HepG2 (cell line): ENCODE measurements around the gene HMGN4. TPM values are rescaled to one million over a fixed set of nuclear protein-coding genes. Genes with fewer than 3 reads are reported as not detected.

Experiments
- E2F1 ChIP-seq: sonication (generic); formaldehyde crosslinking; IDR thresholded peaks from 2 replicates; pipeline ENCODE4 v1.5.0; 2020; ENCODE audit warnings: missing genetic modification reagents
- EHMT2 ChIP-seq: fragments of 200-600 bp; sonication (generic); IDR thresholded peaks from 2 replicates; pipeline ENCODE4 v1.7.0; 2017; ENCODE audit warnings: antibody characterized with exemption, low read depth, low read length, borderline replicate concordance
- ETV6 ChIP-seq: sonication (generic); formaldehyde crosslinking; conservative IDR thresholded peaks from 2 replicates; pipeline ENCODE4 v1.4.0; 2020; ENCODE audit warnings: missing genetic modification reagents
- HOXA3 ChIP-seq: sonication (generic); formaldehyde crosslinking; IDR thresholded peaks from 2 replicates; pipeline ENCODE4 v1.5.0; 2020; ENCODE audit warnings: missing genetic modification reagents
- KAT7 ChIP-seq: IDR thresholded peaks from 2 replicates; pipeline ENCODE4 v1.6.1; 2018; ENCODE audit warnings: borderline replicate concordance, missing compliant biosample characterization
- NFIB ChIP-seq: sonication (generic); formaldehyde crosslinking; IDR thresholded peaks from 2 replicates; pipeline ENCODE4 v1.9.0; 2021; ENCODE audit warnings: missing genetic modification reagents, mild to moderate bottlenecking, borderline replicate concordance
- REL ChIP-seq: sonication (generic); formaldehyde crosslinking; conservative IDR thresholded peaks from 2 replicates; pipeline ENCODE4 v1.8.0; 2022; ENCODE audit warnings: mild to moderate bottlenecking, missing genetic modification reagents, moderate library complexity
- TSC22D2 ChIP-seq: sonication (generic); formaldehyde crosslinking; IDR thresholded peaks from 2 replicates; pipeline ENCODE4 v1.5.1; 2020; ENCODE audit warnings: missing genetic modification reagents, mild to moderate bottlenecking, borderline replicate concordance
- ZBTB34 ChIP-seq: sonication (generic); formaldehyde crosslinking; IDR thresholded peaks from 2 replicates; pipeline ENCODE4 v1.8.0; 2022; ENCODE audit warnings: mild to moderate bottlenecking, missing genetic modification reagents
- ZNF263 ChIP-seq: sonication (generic); formaldehyde crosslinking; IDR thresholded peaks from 2 replicates; pipeline ENCODE4 v1.4.0; 2020; ENCODE audit warnings: missing genetic modification reagents
- ZNF326 ChIP-seq: sonication (generic); formaldehyde crosslinking; IDR thresholded peaks from 2 replicates; pipeline ENCODE4 v1.4.0; 2020; ENCODE audit warnings: missing genetic modification reagents, borderline replicate concordance
- ZNF503 ChIP-seq: sonication (generic); formaldehyde crosslinking; IDR thresholded peaks from 2 replicates; pipeline ENCODE4 v1.4.0; 2020; ENCODE audit warnings: missing genetic modification reagents
- ZNF562 ChIP-seq: sonication (generic); formaldehyde crosslinking; IDR thresholded peaks from 2 replicates; pipeline ENCODE4 v1.8.0; 2022; ENCODE audit warnings: missing genetic modification reagents, borderline replicate concordance
- ZSCAN21 ChIP-seq: sonication (generic); formaldehyde crosslinking; IDR thresholded peaks from 2 replicates; pipeline ENCODE4 v1.8.0; 2022; ENCODE audit warnings: mild to moderate bottlenecking, missing genetic modification reagents, moderate library complexity, borderline replicate concordance
- polyA plus RNA-seq, 8 experiments: library from polyadenylated mRNA; depleted of rRNA in 3 of 8; stranded (reverse) in 7 of 8; unstranded in 1 of 8; fragments of >200 nt; fragmentation: Illumina TruSeq in 4 of 8; extraction: Trizol in 4 of 8; gene quantifications; 2 replicates each; pipeline versions ENCODE4 v1.2.1 to v1.2.3, GENCODE V29; 2011 to 2016; ENCODE audit warnings: low read depth in 4 of 8, missing spikeins in 1 of 8, mixed read lengths in 1 of 8; ENCODE audit not compliant: insufficient read depth in 1 of 8
- total RNA-seq, 5 experiments: library from RNA; depleted of rRNA; stranded (reverse); fragments of >200 nt; fragmentation: Illumina TruSeq; extraction: Trizol; gene quantifications; 2 replicates each; pipeline ENCODE4 v1.2.3, GENCODE V29; 2016; ENCODE audit warnings: low read depth in 1 of 5
- TF ChIP-seq, protein P1 (sequence below): sonication (generic); formaldehyde crosslinking; IDR thresholded peaks from 2 replicates; pipeline ENCODE4 v1.5.1; 2020; ENCODE audit warnings: mild to moderate bottlenecking, missing genetic modification reagents, borderline replicate concordance
- TF ChIP-seq, protein P2 (sequence below): sonication (generic); formaldehyde crosslinking; IDR thresholded peaks from 2 replicates; pipeline ENCODE4 v1.4.0; 2020; ENCODE audit warnings: mild to moderate bottlenecking, missing genetic modification reagents

HMGN4 gene
- total and polyA plus RNA-seq, 2 of the 13 experiments (the other 11 are each of a cell fraction or from before 2014, with no cell fraction given) = 39.9 to 52.1 TPM

DNA sequence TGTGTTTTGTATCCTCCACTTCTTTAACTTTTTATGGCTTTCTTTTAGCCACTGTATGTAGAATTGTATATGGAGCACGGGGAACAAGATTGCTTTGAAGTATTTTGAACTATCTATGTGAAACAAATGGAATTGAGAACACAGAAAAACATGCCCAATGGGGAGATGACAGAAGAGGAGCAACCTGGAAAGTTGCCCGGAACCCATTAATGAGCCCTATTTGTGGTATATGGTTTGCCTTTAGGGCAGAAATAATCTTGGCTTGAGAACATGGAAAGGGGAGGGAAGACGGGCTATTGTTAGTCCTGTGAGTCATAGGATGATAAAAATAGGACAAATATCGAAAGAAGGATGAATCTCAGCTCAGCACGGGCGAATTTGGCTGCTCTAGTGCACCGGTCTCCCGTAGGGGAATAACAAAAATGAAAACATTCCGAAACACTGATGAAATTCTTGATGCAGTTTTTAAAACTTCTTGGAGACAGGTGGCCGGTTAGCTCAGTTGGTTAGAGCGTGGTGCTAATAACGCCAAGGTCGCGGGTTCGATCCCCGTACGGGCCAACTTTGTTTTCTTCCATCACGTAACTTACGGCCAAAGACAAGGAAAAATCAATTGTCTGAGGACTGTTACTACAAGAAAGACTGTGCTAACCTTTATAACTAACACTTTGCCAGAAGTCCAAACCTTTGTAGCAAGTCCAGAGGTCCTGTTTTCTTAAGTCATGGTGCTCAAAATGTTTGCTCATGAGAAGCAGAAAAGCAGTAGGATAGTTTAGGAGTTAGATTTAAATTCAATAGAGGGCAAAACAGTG is 15.7 kb downstream of the HMGN4 start (continued):
- 0 out of 2 replicates have a peak, but pooled peaks have one; percentile 35 for TF ChIP-seq REL (CRISPR knock-in tag)
- TF ChIP-seq, protein P1, sequence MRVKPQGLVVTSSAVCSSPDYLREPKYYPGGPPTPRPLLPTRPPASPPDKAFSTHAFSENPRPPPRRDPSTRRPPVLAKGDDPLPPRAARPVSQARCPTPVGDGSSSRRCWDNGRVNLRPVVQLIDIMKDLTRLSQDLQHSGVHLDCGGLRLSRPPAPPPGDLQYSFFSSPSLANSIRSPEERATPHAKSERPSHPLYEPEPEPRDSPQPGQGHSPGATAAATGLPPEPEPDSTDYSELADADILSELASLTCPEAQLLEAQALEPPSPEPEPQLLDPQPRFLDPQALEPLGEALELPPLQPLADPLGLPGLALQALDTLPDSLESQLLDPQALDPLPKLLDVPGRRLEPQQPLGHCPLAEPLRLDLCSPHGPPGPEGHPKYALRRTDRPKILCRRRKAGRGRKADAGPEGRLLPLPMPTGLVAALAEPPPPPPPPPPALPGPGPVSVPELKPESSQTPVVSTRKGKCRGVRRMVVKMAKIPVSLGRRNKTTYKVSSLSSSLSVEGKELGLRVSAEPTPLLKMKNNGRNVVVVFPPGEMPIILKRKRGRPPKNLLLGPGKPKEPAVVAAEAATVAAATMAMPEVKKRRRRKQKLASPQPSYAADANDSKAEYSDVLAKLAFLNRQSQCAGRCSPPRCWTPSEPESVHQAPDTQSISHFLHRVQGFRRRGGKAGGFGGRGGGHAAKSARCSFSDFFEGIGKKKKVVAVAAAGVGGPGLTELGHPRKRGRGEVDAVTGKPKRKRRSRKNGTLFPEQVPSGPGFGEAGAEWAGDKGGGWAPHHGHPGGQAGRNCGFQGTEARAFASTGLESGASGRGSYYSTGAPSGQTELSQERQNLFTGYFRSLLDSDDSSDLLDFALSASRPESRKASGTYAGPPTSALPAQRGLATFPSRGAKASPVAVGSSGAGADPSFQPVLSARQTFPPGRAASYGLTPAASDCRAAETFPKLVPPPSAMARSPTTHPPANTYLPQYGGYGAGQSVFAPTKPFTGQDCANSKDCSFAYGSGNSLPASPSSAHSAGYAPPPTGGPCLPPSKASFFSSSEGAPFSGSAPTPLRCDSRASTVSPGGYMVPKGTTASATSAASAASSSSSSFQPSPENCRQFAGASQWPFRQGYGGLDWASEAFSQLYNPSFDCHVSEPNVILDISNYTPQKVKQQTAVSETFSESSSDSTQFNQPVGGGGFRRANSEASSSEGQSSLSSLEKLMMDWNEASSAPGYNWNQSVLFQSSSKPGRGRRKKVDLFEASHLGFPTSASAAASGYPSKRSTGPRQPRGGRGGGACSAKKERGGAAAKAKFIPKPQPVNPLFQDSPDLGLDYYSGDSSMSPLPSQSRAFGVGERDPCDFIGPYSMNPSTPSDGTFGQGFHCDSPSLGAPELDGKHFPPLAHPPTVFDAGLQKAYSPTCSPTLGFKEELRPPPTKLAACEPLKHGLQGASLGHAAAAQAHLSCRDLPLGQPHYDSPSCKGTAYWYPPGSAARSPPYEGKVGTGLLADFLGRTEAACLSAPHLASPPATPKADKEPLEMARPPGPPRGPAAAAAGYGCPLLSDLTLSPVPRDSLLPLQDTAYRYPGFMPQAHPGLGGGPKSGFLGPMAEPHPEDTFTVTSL (CRISPR knock-in tag) = no peak
- TF ChIP-seq E2F1 (CRISPR knock-in tag) = no peak
- no peak for TF ChIP-seq ZNF326 (CRISPR knock-in tag)
- TF ChIP-seq KAT7 (CRISPR knock-in tag) = no peak
- TF ChIP-seq EHMT2 = 0 out of 2 replicates have a peak, but pooled peaks have one; percentile 51
- TF ChIP-seq HOXA3 (CRISPR knock-in tag) = peak; percentile 65
- TF ChIP-seq ZBTB34 (CRISPR knock-in tag) = no peak
- TF ChIP-seq ZSCAN21 (CRISPR knock-in tag) = no peak
- no peak; the same call in 1 of the 2 replicates for TF ChIP-seq ETV6 (CRISPR knock-in tag)
- no peak for TF ChIP-seq ZNF263
- TF ChIP-seq ZNF562 = no peak
- no peak for TF ChIP-seq TSC22D2
- TF ChIP-seq ZNF503 (CRISPR knock-in tag) = peak; percentile 52; the same call in 1 of the 2 replicates
- TF ChIP-seq, protein P2, sequence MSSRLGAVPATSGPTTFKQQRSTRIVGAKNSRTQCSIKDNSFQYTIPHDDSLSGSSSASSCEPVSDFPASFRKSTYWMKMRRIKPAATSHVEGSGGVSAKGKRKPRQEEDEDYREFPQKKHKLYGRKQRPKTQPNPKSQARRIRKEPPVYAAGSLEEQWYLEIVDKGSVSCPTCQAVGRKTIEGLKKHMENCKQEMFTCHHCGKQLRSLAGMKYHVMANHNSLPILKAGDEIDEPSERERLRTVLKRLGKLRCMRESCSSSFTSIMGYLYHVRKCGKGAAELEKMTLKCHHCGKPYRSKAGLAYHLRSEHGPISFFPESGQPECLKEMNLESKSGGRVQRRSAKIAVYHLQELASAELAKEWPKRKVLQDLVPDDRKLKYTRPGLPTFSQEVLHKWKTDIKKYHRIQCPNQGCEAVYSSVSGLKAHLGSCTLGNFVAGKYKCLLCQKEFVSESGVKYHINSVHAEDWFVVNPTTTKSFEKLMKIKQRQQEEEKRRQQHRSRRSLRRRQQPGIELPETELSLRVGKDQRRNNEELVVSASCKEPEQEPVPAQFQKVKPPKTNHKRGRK (CRISPR knock-in tag) = no peak
- TF ChIP-seq NFIB (CRISPR knock-in tag) = no peak
